ENCODE data around the gene WDR17. TPM values are rescaled to one million over a fixed set of nuclear protein-coding genes. Genes with fewer than 3 reads are reported as not detected.
A peak's percentile ranks its signal among the peaks of the same experiment; 100 is the strongest.

Gene WDR17
- total and polyA plus RNA-seq, 8 donors: 0.68 to 3.0 (median 2.2) TPM

DNA sequence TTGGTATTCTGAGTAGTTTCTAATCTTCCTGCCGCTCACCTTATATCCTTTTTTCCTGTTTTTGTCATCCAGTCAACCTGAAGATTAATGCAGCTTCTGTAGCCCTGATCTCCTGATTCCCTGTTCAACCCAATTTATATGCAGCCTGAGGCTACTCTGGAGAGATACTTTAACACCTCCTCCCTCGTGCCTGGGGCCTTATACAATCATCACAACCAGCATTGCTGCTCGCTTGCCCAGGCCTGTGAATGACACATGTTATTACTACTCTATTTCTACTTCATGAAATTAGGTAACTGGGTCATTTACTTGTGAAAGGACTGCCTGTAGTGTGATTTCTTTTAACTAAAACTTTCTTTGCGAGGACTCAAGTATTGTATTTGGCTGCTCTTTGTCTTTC lies 33.7 kb upstream of the WDR17 start:
- Histone ChIP-seq H3K4me1 (no peaks in the 10 kb centered on the region), H3K9me3 (no peaks in the 10 kb centered on the region), H3K27ac (no peak overlapping the region), H3K4me3 (no peak overlapping the region), H3K27me3 (no peaks in the 10 kb centered on the region), H3K36me3 (no peaks in the 10 kb centered on the region)
- intact Hi-C loops (cut with DNase I): loop anchor here in 1 of 3 donors (10.0 kb wide), 1 partner anchor 313 kb away; no protein-coding TSS in a partner anchor
- WGBS, 2 donors: 43 to 49% methylated on average over 4 of the region's 4 CpGs
- ATAC-seq (no peak), DNase-seq (no peak), FAIRE-seq (no peak)
- TF ChIP-seq, protein P1, sequence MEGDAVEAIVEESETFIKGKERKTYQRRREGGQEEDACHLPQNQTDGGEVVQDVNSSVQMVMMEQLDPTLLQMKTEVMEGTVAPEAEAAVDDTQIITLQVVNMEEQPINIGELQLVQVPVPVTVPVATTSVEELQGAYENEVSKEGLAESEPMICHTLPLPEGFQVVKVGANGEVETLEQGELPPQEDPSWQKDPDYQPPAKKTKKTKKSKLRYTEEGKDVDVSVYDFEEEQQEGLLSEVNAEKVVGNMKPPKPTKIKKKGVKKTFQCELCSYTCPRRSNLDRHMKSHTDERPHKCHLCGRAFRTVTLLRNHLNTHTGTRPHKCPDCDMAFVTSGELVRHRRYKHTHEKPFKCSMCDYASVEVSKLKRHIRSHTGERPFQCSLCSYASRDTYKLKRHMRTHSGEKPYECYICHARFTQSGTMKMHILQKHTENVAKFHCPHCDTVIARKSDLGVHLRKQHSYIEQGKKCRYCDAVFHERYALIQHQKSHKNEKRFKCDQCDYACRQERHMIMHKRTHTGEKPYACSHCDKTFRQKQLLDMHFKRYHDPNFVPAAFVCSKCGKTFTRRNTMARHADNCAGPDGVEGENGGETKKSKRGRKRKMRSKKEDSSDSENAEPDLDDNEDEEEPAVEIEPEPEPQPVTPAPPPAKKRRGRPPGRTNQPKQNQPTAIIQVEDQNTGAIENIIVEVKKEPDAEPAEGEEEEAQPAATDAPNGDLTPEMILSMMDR (IDR thresholded peaks at IDR 0.05): no peak

DNA sequence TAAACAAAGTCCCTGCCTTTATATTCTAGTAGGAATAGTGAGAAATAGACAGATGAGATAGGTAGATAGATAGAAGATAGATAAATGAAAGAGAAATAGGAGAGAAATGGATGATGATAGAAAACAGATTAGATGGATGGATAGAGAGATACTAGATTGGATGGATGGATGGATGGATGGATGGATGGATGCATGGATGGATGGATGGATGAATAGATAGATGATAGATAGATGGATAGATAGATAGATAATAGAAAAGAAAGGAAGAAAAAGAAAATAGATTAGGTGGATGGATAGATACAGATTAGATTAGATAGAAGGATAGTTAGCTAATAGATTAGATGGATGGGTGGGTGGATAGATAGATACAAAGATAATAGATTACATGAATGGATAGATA lies 33.2 kb upstream of the WDR17 start:
- TF ChIP-seq, protein P1 (IDR thresholded peaks at IDR 0.05): no peak
- intact Hi-C loops (cut with DNase I): loop anchor here in 1 of 3 donors (10.0 kb wide), 1 partner anchor 312 kb away; no protein-coding TSS in a partner anchor
- H3K4me1 ChIP-seq: no peaks in the 10 kb centered on the region
- H3K27ac ChIP-seq: no peak overlapping the region
- no peaks in the 10 kb centered on the region for H3K36me3 ChIP-seq
- H3K27me3 ChIP-seq: no peaks in the 10 kb centered on the region
- no peak overlapping the region for H3K4me3 ChIP-seq
- no peaks in the 10 kb centered on the region for H3K9me3 ChIP-seq
- ATAC-seq (no peak), DNase-seq (no peak), FAIRE-seq (no peak)

DNA sequence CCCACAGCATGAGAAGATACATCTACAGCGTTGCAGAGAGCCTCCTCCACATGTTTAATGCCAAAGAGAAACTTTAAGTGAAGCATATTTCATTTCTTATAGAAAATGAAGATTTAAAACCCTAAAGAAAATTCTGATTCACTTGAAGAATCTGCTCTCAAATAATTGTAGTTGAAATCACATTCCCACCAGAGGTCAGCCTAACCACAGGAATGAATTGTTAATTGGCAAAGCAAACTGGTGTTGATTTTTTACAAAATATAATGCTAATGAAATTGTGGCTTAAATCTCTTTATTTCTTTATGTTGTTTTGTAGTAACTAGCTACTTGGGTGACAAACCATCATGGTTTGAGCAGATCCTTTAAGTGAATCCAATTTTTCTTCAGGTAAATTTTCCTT lies 31.1 kb upstream of the WDR17 start:
- intact Hi-C loops (cut with DNase I): loop anchor here in 1 of 3 donors (10.0 kb wide), 1 partner anchor 310 kb away; no protein-coding TSS in a partner anchor
- WGBS, 2 donors: 8 to 20% methylated on average over 1 of the region's 1 CpG
- ATAC-seq (peak in 3 of 4 donors; percentile 37 to 62 (median 47)), DNase-seq (no peak), FAIRE-seq (peak; percentile 80)
- Histone ChIP-seq H3K4me1 (no peaks in the 10 kb centered on the region), H3K4me3 (no peak overlapping the region), H3K27me3 (no peaks in the 10 kb centered on the region), H3K9me3 (no peaks in the 10 kb centered on the region), H3K36me3 (no peaks in the 10 kb centered on the region), H3K27ac (no peak overlapping the region)
- TF ChIP-seq, protein P1 (IDR thresholded peaks at IDR 0.05): no peak

DNA sequence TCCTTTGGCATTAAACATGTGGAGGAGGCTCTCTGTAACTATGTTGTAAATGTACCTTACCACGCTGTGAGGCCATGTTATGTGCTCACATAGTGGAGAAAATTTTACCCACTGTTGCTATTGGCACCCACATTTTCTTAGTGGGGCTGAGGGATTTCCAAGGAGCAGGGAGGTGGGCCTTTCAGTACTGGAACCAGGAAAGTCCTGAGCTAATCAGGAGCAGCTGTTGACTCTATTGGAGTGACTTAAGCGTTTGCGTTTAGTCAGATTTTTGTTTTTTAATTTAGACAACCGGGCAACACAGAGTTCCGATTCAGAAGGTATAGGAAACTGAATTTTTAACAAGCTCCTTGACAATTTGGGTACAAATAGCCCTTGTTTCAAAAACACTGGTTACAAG lies 30.7 kb upstream of the WDR17 start:
- Histone ChIP-seq H3K4me3 (no peak overlapping the region), H3K27ac (no peak overlapping the region), H3K27me3 (no peaks in the 10 kb centered on the region), H3K9me3 (no peaks in the 10 kb centered on the region), H3K4me1 (no peaks in the 10 kb centered on the region), H3K36me3 (no peaks in the 10 kb centered on the region)
- TF ChIP-seq, protein P1 (IDR thresholded peaks at IDR 0.05): no peak
- ATAC-seq (no peak), FAIRE-seq (no peak), DNase-seq (no peak)
- intact Hi-C loops (cut with DNase I): loop anchor here in 1 of 3 donors (10.0 kb wide), 1 partner anchor 310 kb away; no protein-coding TSS in a partner anchor
- WGBS, 2 donors: 60 to 71% methylated on average over 5 of the region's 5 CpGs

DNA sequence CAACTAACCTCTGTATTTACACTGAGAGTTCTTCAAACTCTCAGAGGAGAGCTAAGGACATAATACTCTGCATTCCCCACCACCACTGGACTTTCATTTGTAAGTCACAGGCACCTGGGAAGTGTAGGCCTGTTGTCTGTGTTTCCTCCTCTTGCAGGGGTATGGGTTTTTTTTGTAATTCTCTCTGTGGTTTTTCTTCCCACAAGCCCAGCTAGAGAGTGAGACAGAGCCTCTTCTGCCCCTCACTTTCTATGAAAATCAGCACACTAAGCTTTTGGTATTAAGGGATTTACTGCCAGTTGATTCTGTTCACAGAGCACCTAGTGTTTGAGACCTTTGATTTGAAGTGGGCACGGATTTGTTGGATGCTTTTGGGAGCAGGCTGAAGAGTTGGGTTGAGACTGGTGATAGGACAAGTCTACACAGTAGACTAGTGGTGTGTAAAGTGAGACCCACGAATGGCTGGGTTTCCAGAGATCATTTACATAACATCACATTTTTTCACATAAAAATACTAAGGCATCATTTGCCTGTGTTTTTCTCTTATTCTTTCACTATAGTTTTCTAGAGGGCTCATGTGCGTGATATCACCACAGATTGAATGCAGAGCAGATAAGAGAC lies 28.9 kb upstream of the WDR17 start:
- Histone ChIP-seq H3K36me3 (no peaks in the 10 kb centered on the region), H3K27me3 (no peaks in the 10 kb centered on the region), H3K9me3 (no peaks in the 10 kb centered on the region), H3K4me3 (no peak overlapping the region), H3K27ac (no peak overlapping the region), H3K4me1 (no peaks in the 10 kb centered on the region)
- FAIRE-seq: no peak
- 59 to 62% methylated on average over 3 of the region's 3 CpGs for WGBS, 2 donors
- TF ChIP-seq, protein P1 (IDR thresholded peaks at IDR 0.05): no peak
- no peak for ATAC-seq
- DNase-seq: no peak
- intact Hi-C loops (cut with DNase I): loop anchor here in 1 of 3 donors (10.0 kb wide), 1 partner anchor 308 kb away; no protein-coding TSS in a partner anchor

All from pancreas (tissue), 10 donors.